ENCODE results near the gene WDR26.
A peak's percentile ranks its signal among the peaks of the same experiment; 100 is the strongest.

The WDR26 gene

GRCh38 chr1:224433041-224433691 lies 1.4 kb downstream of the WDR26 start (continued):
- TF ChIP-seq RBAK (tag by site-specific recombination; IDR thresholded peaks at IDR 0.05) (peak; percentile 18; the same call in 1 of the 2 replicates), ZNF843 (tag by site-specific recombination; IDR thresholded peaks at IDR 0.05) (0 out of 2 replicates have a peak, but pooled peaks have one; percentile 14), MYNN (tag by site-specific recombination; IDR thresholded peaks at IDR 0.05; ENCODE audit: borderline replicate concordance) (no peak)

- peaks cover 30 to 45% of the 10 kb centered on the region in 2 experiments for H3K36me3 ChIP-seq (ENCODE audit: control insufficient read depth in 2 of 2, insufficient read depth in 1 of 2, low read length in 2 of 2)
- H3K4me1 ChIP-seq (ENCODE audit: control insufficient read depth, insufficient read depth, low read length) = peaks cover 35% of the 10 kb centered on the region
- no peaks in the 10 kb centered on the region for H3K9me3 ChIP-seq (ENCODE audit: control insufficient read depth, insufficient read depth, low read depth, low read length)
- peak overlapping the region; percentile 54 for H3K27ac ChIP-seq (ENCODE audit: extremely low read depth, low read depth, low read length)
- POLR2A ChIA-PET = interaction anchor here (0.9 to 2.2 kb wide), 6 partner anchors 15 to 250 kb away, joined by 3 to 6 read pairs (median 4); partner anchors contain the start of gene DEGS1
- no peak for TF ChIP-seq ZNF514 (tag by site-specific recombination; IDR thresholded peaks at IDR 0.05)
- no peak for TF ChIP-seq ZNF223 (tag by site-specific recombination; IDR thresholded peaks at IDR 0.05)
- no peak for TF ChIP-seq ZNF335 (tag by site-specific recombination; conservative IDR thresholded peaks at IDR 0.05)
- peak; percentile 75 for TF ChIP-seq ZNF341 (tag by site-specific recombination; IDR thresholded peaks at IDR 0.05; ENCODE audit: low read depth)
- TF ChIP-seq ZFHX2 (tag by site-specific recombination; conservative IDR thresholded peaks at IDR 0.05) = peak; percentile 34; the same call in 1 of the 2 replicates
- peak; percentile 90 for TF ChIP-seq ZBTB17 (tag by site-specific recombination; IDR thresholded peaks at IDR 0.05)
- no peak for TF ChIP-seq ZNF785 (tag by site-specific recombination; IDR thresholded peaks at IDR 0.05)
- TF ChIP-seq PRDM10 (tag by site-specific recombination; IDR thresholded peaks at IDR 0.05) = no peak
- TF ChIP-seq SP3 (tag by site-specific recombination; IDR thresholded peaks at IDR 0.05) = peak; percentile 42
- TF ChIP-seq MZF1 (tag by site-specific recombination; IDR thresholded peaks at IDR 0.05; ENCODE audit: borderline replicate concordance) = 0 out of 2 replicates have a peak, but pooled peaks have one; percentile 33
- TF ChIP-seq ZNF366 (tag by site-specific recombination; conservative IDR thresholded peaks at IDR 0.05) = peak; percentile 35; the same call in 1 of the 2 replicates
- TF ChIP-seq ZSCAN4 (tag by site-specific recombination; IDR thresholded peaks at IDR 0.05) = peak; percentile 6; the same call in 1 of the 2 replicates
- TF ChIP-seq EGR2 (tag by site-specific recombination; IDR thresholded peaks at IDR 0.05; ENCODE audit: low read depth) = peak; percentile 66; the same call in 1 of the 2 replicates
- no peak for TF ChIP-seq ZNF558 (tag by site-specific recombination; IDR thresholded peaks at IDR 0.05)
- no peak for TF ChIP-seq PBX3 (CRISPR knock-in tag; IDR thresholded peaks at IDR 0.05)
- peak overlapping the region; percentile 96 for H3K4me3 ChIP-seq (ENCODE audit: low read depth, low read length)
- CTCF ChIA-PET = interaction anchor here (0.6 to 2.7 kb wide), 10 partner anchors 15 to 490 kb away, joined by 3 to 18 read pairs (median 4); no protein-coding TSS in a partner anchor
Observed at GRCh38 chr1:224432672-224433040, 1.9 kb downstream of the WDR26 start.

Data from HEK293 (cell line).